Upper lobe of right lung (tissue), 1 donor: ENCODE results near the gene WDPCP. TPM values are rescaled to one million over a fixed set of nuclear protein-coding genes. Genes with fewer than 3 reads are reported as not detected.

Experiments used
- ATAC-seq: fragments of 200-7000 bp; cut with Tn5 transposase; one replicate; pipeline ENCODE4 v1.9.1; 2020; ENCODE audit warnings: mild to moderate bottlenecking, moderate library complexity
- DNase-seq: peaks from one replicate; pipeline ENCODE4 v3.0.0-alpha.2; 2020
- H3K27ac ChIP-seq: fragments of 200-600 bp; one replicate; pipeline ENCODE4 v1.8.0; 2022
- H3K27me3 ChIP-seq: fragments of 200-600 bp; one replicate; pipeline ENCODE4 v1.8.0; 2022; ENCODE audit warnings: mild to moderate bottlenecking
- H3K36me3 ChIP-seq: fragments of 200-600 bp; one replicate; pipeline ENCODE4 v1.8.0; 2022
- H3K4me1 ChIP-seq: fragments of 200-600 bp; one replicate; pipeline ENCODE4 v1.8.0; 2022
- H3K4me3 ChIP-seq: fragments of 200-600 bp; one replicate; pipeline ENCODE4 v1.8.0; 2022; ENCODE audit warnings: mild to moderate bottlenecking
- H3K9me3 ChIP-seq: fragments of 200-600 bp; one replicate; pipeline ENCODE4 v1.8.0; 2022
- CTCF ChIP-seq: fragments of 200-600 bp; IDR thresholded peaks from one replicate; pipeline ENCODE4 v1.8.0; 2022; ENCODE audit warnings: antibody characterized with exemption
- intact Hi-C: fragments of 100-400 bp; cut with DNase I; formaldehyde crosslinking; loops from one replicate; pipeline ENCODE4 v1.11.0; 2022
- total RNA-seq: library from RNA; stranded (reverse); fragmentation: NEBNext Ultra II Directional; extraction: Animal tissue kit (Norgen Biotek cat#: 25700); gene quantifications from one replicate; pipeline ENCODE4 v1.2.1, GENCODE V29; 2021
- donor health status: DM: no; HTN: yes; CAD: no; lungs with severe emphysema.

Gene WDPCP
- total RNA-seq, 1 donor from 2014 or later, result 8.6 TPM

GRCh38 chr2:63242747-63243146 lies 345.5 kb downstream of the WDPCP start:
- Histone ChIP-seq H3K27me3 (no peaks in the 10 kb centered on the region), H3K4me3 (no peak overlapping the region), H3K9me3 (no peaks in the 10 kb centered on the region), H3K4me1 (no peaks in the 10 kb centered on the region), H3K36me3 (no peaks in the 10 kb centered on the region), H3K27ac (no peak overlapping the region)
- TF ChIP-seq CTCF, result no peak
- intact Hi-C loops, result no loop called here
- ATAC-seq, result no peak
- DNase-seq, result no peak

GRCh38 chr2:63225964-63226686 lies 362.2 kb downstream of the WDPCP start:
- Histone ChIP-seq H3K4me3 (no peak overlapping the region), H3K27ac (no peak overlapping the region), H3K9me3 (no peaks in the 10 kb centered on the region), H3K4me1 (no peaks in the 10 kb centered on the region), H3K27me3 (no peaks in the 10 kb centered on the region), H3K36me3 (no peaks in the 10 kb centered on the region)
- no peak for DNase-seq
- no peak for TF ChIP-seq CTCF
- intact Hi-C loops, result no loop called here
- no peak for ATAC-seq

GRCh38 chr2:63218800-63219526 lies 369.3 kb downstream of the WDPCP start:
- H3K4me3 ChIP-seq, result no peak overlapping the region
- ATAC-seq (no peak), DNase-seq (no peak)
- intact Hi-C loops, result no loop called here
- peaks cover 4% of the 10 kb centered on the region for H3K9me3 ChIP-seq
- H3K4me1 ChIP-seq, result no peaks in the 10 kb centered on the region
- no peaks in the 10 kb centered on the region for H3K36me3 ChIP-seq
- H3K27ac ChIP-seq, result no peak overlapping the region
- no peak for TF ChIP-seq CTCF
- no peaks in the 10 kb centered on the region for H3K27me3 ChIP-seq

GRCh38 chr2:63195310-63195709 lies 393.0 kb downstream of the WDPCP start:
- Histone ChIP-seq H3K4me1 (no peaks in the 10 kb centered on the region), H3K27ac (no peak overlapping the region), H3K27me3 (no peaks in the 10 kb centered on the region), H3K36me3 (no peaks in the 10 kb centered on the region), H3K4me3 (no peak overlapping the region), H3K9me3 (no peaks in the 10 kb centered on the region)
- intact Hi-C loops, result no loop called here
- ATAC-seq, result no peak
- TF ChIP-seq CTCF, result no peak
- DNase-seq, result no peak

- no peaks in the 10 kb centered on the region for H3K9me3 ChIP-seq
- no peaks in the 10 kb centered on the region for H3K27me3 ChIP-seq
- no peak overlapping the region for H3K27ac ChIP-seq
- H3K4me3 ChIP-seq, result no peak overlapping the region
- TF ChIP-seq CTCF, result no peak
- no peaks in the 10 kb centered on the region for H3K4me1 ChIP-seq
- ATAC-seq (no peak), DNase-seq (no peak)
- H3K36me3 ChIP-seq, result no peaks in the 10 kb centered on the region
- intact Hi-C loops, result no loop called here
These were observed 394.1 kb downstream of the WDPCP start for GRCh38 chr2:63194175-63194574.
